ENCODE results near the gene RBM39. TPM values are rescaled to one million over a fixed set of nuclear protein-coding genes. Genes with fewer than 3 reads are reported as not detected.
"Not testable (repeated sequence)": the region's sequence is repeated elsewhere in the genome, so short reads cannot be mapped to it uniquely, and the experiment has no call there.

RBM39 gene
- total RNA-seq, 1 donor from 2014 or later: 438 TPM

DNA sequence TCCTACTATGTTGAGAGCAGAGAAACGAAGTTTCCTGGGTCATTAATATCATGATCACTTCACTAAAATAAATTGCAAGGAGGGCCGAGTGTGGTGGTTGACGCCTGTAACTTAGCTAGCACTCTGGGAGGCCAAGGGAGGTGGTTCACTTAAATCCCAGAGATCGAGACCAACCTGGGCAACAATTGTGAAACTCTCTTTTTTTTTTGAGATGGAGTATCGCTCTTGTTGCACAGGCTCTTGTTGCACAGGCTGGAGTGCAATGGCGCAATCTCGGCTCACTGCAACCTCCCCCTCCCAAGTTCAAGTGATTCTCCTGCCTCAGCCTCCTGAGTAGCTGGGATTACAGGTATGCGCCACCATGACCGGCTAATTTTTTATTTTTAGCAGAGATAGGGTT, 28.9 kb downstream of the RBM39 start:
- intact Hi-C loops (cut with DNase I); ATAC-seq; DNase-seq (ENCODE audit: low spot score): not testable (repeated sequence)

GRCh38 chr20:35711588-35712209, 30.4 kb downstream of the RBM39 start:
- ATAC-seq (no peak), DNase-seq (ENCODE audit: low spot score) (no peak)
- intact Hi-C loops (cut with DNase I): no loop called here

GRCh38 chr20:35710884-35711587, 31.0 kb downstream of the RBM39 start:
- ATAC-seq: no peak
- intact Hi-C loops (cut with DNase I): no loop called here
- DNase-seq (ENCODE audit: low spot score): no peak

- DNase-seq (ENCODE audit: low spot score) (no peak), ATAC-seq (no peak)
- intact Hi-C loops (cut with DNase I): no loop called here
These were observed 32.0 kb downstream of the RBM39 start for GRCh38 chr20:35710039-35710438.

DNA sequence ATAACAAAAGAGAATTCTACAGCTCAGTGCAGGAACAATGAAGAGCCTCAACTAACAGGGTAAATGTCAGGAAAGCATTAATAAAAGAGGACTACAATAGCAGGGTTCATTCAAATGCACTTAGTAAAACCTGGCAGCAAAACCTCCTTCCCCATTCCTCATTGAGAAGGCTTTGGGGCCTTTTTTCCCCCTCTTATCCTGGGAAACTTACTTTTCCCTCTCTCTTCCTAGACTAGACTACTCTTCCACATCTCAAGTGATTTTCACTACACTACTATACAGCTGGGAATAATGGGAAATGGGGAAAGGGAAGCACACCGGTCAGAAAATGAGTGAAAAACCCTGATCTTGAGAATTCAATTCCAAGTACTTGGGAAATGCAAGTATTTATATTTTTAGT, 32.8 kb downstream of the RBM39 start:
- intact Hi-C loops (cut with DNase I): no loop called here
- ATAC-seq (no peak), DNase-seq (ENCODE audit: low spot score) (no peak)

- intact Hi-C loops (cut with DNase I): no loop called here
- no peak for DNase-seq (ENCODE audit: low spot score)
- ATAC-seq: no peak
These were observed 33.6 kb downstream of the RBM39 start for GRCh38 chr20:35708502-35708901.

DNA sequence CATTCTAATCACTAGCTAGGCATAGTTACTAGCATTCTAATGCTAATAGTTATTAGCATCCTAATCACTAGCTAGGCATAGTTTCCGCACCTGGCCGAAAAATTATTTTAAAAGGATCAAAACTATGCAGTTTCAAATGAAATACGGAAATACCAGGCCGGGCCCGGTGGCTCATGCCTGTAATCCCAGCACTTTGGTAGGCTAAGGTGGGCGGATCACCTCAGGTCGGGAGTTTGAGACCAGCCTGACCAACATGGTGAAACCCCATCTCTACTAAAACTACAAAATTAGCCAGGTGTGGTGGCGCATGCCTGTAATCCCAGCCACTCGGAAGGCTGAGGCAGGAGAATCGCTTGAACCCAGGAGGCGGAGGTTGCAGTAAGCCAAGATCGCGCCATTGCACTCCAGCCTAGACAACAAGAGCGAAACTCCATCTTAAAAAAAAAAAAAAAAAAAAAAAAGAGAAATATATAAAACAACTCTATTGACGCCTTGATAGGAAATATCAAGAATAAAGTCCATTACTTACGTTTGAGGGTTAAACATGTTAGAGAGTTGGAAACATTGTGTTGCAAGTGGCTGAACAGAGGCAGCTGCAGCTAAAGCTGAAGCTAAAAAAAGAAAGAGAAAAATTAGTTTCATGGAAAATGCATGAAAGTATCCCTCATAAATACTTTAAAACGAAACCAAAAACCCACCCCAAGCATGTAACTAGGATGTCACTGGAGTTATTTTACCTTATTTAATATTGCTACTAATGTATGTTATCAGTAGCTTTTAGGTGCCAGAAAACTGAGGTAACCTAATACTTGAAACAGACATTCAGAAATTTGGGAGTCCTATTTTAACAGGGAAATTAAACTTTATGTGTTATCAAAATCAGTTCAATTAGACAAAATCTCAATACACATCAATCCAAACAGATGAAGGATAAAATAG, 35.2 kb downstream of the RBM39 start:
- intact Hi-C loops (cut with DNase I); ATAC-seq: not testable (repeated sequence)
- peak; percentile 39 for DNase-seq (ENCODE audit: low spot score)

DNA sequence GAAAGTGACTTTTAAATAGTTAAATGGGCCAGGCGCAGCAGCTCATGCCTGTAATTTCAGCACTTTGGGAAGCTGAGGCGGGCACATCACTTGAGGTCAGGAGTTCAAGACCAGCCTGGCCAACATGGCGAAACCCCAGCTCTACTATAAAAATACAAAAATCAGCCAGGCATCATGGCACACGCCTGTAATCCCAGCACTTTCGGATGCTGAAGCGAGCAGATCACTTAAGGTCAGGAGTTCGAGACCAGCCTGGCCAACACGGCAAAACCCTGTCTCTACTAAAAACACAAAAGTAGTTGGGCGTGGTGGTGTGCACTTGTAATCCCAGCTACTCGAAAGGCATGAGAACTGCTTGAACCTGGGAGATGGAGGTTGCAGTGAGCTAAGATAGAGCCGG, 36.2 kb downstream of the RBM39 start:
- not testable (repeated sequence) for ATAC-seq; DNase-seq (ENCODE audit: low spot score)

GRCh38 chr20:35704514-35705261, 37.4 kb downstream of the RBM39 start:
- DNase-seq (ENCODE audit: low spot score): no peak
- no peak for ATAC-seq
- intact Hi-C loops (cut with DNase I): no loop called here

More for the DNA sequence above, 36.2 kb downstream of the RBM39 start:
- intact Hi-C loops (cut with DNase I): not testable (repeated sequence)

- DNase-seq (ENCODE audit: low spot score): no peak
- ATAC-seq: no peak
- intact Hi-C loops (cut with DNase I): no loop called here
These were observed 39.0 kb downstream of the RBM39 start for GRCh38 chr20:35702824-35703695.

DNA sequence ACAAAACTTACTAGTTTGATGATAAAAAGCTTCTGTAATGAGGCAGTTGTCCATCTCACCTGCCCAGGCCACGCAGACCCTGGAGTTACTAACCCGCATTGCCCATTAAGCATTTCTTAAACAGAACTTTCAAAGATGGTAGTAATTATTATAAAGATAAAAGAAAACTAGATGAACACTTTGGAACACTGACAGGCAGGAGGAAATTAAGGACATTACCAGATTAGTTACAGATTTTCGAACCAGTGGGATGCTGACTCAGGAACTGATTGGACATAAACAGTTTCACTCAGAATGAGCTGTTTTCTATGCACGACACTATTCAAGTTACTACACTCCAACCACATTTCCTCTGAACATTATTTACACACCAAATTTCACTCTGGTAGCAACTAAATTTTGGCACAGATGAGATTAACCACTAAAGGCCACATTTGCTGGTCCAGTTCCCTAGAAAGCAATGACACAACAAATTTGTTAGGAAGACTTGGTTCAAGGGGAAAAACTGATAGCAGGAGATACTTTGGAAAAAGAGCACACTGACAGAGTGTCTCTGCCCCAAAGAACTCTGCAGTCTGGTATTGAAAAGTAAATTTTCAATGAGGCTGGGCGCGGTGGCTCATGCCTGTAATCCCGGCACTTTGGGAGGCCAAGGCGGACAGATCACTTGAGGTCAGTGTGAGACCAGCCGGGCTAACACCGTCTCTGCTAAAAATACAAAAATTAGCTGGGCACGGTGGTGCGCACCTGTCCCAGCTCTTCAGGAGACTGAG, 39.8 kb downstream of the RBM39 start:
- intact Hi-C loops (cut with DNase I): no loop called here
- DNase-seq (ENCODE audit: low spot score): no peak

DNA sequence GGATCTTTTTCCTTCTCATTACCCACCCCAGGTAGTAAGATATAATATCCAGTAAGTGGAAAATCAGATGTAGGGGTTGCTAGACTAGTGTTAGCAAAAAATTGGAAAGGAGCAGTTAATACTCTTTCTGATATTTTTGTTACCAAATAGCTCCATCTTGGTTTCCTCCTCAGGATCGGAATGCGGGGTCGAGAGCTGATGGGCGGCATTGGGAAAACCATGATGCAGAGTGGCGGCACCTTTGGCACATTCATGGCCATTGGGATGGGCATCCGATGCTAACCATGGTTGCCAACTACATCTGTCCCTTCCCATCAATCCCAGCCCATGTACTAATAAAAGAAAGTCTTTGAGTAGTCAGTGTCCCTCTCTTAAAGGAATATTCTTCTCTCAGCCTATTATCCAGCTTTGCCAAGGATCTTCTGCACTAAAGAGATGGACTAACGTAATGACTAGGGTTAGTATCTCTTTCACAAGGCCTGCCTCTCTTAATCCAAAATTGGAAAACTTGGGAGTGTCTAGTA, 41.4 kb downstream of the RBM39 start:
- intact Hi-C loops (cut with DNase I): no loop called here
- ATAC-seq (no peak), DNase-seq (ENCODE audit: low spot score) (no peak)

More for the DNA sequence above, 39.8 kb downstream of the RBM39 start:
- no peak for ATAC-seq

- no peak for ATAC-seq
- intact Hi-C loops (cut with DNase I): no loop called here
- no peak for DNase-seq (ENCODE audit: low spot score)
These were observed 42.0 kb downstream of the RBM39 start for GRCh38 chr20:35699957-35700624.

GRCh38 chr20:35699127-35699956, 42.7 kb downstream of the RBM39 start, which contains the start of the genes NFS1 and ROMO1:
NFS1 (minus strand) TSS chr20:35699352; CDS start chr20:35699288, 64 bp downstream.
ROMO1 (plus strand) TSS chr20:35699405; CDS start chr20:35699633, 228 bp downstream.
- DNase-seq (ENCODE audit: low spot score): peak; percentile 90
- intact Hi-C loops (cut with DNase I): no loop called here
- ATAC-seq: peak; percentile 96

DNA sequence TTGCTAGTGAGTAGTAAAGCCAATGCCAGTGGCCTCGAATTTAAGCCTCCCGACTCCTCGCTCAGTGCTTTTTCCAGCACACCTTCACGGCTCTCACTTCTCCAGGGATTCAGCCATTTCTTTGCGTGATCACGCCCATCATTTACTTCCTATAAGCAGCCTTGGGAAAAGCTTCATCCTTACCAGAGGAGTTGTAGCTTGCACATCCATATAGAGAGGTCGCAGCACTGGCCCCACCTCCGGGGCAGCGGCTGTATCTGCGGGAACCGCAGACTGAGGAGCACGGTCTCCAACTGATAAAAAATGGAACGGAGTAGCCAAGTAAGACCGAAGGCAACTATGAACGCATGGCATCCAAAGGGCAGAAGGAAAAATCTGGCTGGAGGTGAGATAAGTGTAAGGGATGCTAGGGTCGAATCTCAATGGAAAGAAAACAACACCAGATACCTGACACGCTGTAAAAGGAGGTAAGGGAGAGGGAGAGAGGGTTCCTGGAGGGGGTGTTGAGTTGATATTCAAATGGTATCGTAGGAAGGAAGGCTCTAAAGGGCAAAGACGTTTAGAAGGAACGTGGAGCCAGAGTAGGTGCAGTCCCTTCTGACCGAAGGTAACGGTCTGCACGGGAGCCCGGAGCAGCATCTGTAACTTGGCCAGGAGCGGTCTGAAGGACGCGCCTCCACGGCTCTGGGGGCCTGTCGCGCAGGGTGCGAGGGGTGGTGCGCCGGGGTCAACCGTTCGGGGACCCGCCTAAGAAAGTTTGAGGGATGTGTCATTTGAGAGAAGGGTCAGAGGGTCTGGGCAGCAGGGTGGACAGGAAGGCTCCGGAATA, 43.5 kb downstream of the RBM39 start:
- DNase-seq (ENCODE audit: low spot score) (peak; percentile 61), ATAC-seq (peak; percentile 7)
- intact Hi-C loops (cut with DNase I): no loop called here
